ENCODE results near the gene SCD.

GRCh38 chr10:100362570-100363496 is 15.8 kb downstream of the SCD start:
- TF ChIP-seq ATF3 (IDR thresholded peaks at IDR 0.05) (no peak), SP1 (IDR thresholded peaks at IDR 0.05) (peak; percentile 59), FOXA1 (IDR thresholded peaks at IDR 0.05) (no peak), REST (IDR thresholded peaks at IDR 0.05) (no peak), CTCF (IDR thresholded peaks at IDR 0.05; ENCODE audit: low read depth, low read length, missing input control) (no peak)
